ENCODE measurements around the gene IRX4.
"Not testable (repeated sequence)": the region's sequence is repeated elsewhere in the genome, so short reads cannot be mapped to it uniquely, and the experiment has no call there.

The IRX4 gene

GRCh38 chr5:1855075-1855474, 27.6 kb downstream of the IRX4 start:
- DNase-seq: no peak

GRCh38 chr5:1853531-1853930, 29.2 kb downstream of the IRX4 start:
- DNase-seq: no peak

DNA sequence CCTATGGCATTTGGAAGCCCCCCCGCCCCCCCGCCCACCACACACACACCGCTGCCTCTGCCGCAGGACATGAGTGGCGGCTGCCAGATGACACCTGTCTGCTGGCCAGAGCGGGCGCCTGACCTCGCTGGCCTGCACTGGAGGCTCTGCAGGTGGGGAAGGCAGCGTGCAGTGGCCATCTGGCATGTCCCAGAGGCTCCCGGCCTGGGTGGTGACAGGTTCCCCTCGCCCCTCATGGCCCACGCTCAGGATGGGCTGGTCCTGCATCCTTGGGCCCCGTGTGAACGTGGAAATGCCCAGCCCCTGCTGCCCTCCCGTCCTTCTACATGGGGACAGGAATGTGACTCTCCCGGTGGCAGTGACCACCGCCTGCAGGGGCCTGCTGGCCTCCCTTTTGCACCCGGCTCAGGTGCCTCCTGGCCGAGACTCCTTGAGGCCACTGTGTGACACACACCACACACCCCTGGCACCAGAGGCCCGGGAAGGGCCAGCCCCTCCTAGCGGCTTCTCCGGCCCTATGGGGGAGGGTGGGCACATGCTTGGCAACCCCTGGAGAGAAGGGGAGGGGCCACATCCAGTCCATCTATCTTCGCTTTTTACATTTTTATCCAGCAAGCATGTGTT, 30.3 kb downstream of the IRX4 start:
- no peak for DNase-seq

GRCh38 chr5:1851290-1851934, 31.3 kb downstream of the IRX4 start:
- no peak for DNase-seq

DNA sequence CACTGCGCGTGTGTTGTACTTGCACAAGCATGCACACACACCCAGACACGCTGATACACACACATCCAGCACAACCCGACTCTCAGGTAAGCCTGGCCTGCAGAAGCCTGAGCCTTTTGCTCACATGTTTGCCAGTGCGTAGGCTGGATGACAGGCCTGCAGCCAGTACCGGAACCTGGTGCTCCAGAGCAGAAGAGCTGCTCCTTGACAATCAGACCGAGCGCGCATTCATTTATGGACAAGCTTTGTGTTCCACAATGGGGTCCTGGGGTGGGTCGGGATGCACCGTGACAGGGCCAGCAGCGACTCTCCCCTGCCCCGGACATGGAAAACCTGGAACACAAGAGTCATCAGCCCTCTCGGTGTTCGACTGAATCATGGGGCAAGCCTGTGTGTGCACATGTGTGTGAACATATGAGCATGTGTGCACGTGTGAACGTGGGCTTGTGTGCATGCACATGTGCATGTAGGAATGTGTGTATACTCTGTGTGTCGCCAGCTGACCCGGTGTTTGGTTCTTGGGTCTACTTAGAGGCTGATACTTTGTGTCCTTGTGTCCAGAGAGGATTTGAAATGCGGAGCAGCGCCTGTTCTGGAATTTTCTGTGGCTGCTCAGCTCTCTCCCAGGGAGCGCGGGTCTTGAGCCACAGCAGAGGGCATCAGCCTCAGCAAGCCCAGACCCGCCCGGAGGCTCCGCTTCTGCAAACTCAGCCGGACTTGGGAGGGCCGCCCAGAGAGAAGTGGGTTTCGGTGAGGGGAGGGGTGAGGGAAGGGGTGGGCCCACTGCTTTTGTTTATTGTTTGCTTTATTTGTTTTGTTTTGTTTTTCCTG, 32.2 kb downstream of the IRX4 start:
- no peak for DNase-seq

- no peak for DNase-seq
Measured at GRCh38 chr5:1847611-1848010, 35.1 kb downstream of the IRX4 start.

- DNase-seq: no peak
Measured at GRCh38 chr5:1847056-1847455, 35.7 kb downstream of the IRX4 start.

DNA sequence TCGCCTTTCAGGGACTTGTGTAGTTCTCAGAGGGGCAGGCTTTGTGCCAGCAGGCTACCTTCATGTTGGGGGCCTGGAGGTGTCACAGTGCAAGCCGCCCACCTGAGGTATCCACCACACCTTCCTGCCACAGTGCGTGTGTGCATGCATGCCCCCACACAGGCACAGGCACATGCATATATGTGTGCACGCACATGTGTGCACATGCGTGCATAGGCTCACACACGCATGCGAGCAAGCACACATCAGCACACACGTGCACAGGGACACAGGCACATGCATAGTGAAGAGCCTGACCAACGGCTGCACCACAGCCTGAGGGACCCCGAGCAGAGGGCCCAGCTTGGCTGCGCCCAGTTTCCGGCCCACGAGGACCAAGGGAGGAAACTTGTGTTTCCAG, 36.1 kb downstream of the IRX4 start:
- no peak for DNase-seq

GRCh38 chr5:1845696-1846095, 37.0 kb downstream of the IRX4 start:
- no peak for DNase-seq

DNA sequence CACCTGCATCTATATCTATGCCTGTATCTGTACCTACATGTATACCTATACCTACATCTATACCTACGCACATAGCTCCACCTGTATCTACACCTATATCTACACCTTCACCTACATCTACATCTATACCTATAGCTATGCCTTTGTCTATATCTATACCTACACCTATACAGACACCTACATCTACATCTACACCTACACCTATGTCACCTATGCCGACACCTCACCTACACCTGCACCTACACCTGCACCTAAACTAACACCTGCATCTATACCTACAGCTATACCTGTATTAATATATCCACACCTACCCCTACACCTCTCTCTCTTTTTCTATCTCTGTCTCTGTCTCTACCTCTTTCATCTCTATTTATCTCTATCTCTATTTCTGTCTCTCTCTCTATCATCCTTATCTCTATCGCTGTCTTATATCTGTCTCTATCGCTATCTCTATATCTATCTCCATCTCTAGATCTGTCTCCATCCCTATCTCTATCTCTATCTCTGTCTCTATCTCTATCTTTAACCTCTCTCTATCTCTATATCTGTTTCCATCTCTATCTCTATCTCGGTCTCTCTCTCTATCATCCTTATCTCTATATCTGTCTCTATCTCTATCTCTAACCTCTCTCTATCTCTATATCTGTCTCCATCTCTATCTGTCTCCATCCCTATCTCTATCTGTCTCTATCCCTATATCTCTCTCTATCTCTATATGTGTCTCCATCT, 37.9 kb downstream of the IRX4 start:
- no peak for DNase-seq

DNA sequence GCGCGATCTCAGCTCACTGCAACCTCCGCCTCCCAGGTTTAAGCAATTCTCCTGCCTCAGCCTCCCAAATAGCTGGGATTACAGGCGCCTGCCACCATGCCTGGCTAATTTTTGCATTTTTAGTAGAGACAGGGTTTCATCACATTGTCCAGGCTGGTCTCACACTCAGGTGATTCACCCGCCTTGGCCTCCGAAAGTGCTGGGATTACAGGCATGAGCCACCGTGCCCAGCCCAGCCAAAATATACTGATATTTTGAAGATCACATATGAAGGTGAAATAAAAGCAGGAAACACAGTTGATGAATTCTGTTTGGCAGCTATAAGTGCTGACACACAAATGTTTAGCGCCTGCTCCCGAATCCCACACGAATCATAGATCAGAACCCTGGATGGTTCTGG, 39.0 kb downstream of the IRX4 start:
- DNase-seq: not testable (repeated sequence)

DNA sequence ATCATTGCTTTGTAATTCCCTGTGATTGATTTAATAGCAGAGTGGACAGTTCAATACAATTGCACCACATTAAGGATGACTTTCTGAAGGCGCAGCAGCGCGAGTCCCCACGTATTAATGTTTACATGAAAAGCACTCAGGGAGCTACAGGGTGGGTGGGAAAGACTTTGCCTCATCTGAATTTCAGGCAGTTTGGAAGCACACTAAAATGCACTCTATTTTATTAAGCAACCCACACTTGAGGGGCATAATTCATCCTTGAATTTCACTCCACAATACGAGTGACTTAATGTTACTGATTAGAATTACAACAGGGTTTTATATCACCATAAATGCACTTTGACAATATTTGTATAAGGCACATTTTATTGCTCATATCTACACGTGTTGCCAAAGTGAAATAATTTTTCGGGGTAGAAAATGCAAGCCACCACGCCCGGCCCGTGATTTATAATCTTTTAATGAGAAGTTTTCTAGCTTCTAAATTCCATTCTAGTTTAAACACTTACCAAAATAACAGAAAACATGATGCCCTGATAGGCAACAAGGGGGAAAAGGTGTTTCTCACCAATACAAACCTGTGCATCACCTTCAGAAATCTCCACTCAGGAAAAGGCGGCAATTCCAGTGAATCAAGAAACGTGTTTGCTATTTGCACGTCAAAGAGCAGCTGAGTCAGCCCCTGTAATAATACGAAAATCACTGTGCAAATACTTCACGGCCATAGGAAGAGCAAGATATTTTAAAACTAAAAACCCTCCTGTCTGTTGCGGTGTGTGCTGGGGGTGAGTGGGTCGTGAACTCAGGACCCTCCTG, 40.5 kb downstream of the IRX4 start:
- DNase-seq: no peak

GRCh38 chr5:1840741-1841521, 41.8 kb downstream of the IRX4 start:
- no peak for DNase-seq

GRCh38 chr5:1840071-1840547, 42.6 kb downstream of the IRX4 start:
- DNase-seq: no peak

- no peak for DNase-seq
Measured at GRCh38 chr5:1838013-1838412, 44.7 kb downstream of the IRX4 start.

GRCh38 chr5:1836891-1837880, 45.5 kb downstream of the IRX4 start:
- DNase-seq: no peak

DNA sequence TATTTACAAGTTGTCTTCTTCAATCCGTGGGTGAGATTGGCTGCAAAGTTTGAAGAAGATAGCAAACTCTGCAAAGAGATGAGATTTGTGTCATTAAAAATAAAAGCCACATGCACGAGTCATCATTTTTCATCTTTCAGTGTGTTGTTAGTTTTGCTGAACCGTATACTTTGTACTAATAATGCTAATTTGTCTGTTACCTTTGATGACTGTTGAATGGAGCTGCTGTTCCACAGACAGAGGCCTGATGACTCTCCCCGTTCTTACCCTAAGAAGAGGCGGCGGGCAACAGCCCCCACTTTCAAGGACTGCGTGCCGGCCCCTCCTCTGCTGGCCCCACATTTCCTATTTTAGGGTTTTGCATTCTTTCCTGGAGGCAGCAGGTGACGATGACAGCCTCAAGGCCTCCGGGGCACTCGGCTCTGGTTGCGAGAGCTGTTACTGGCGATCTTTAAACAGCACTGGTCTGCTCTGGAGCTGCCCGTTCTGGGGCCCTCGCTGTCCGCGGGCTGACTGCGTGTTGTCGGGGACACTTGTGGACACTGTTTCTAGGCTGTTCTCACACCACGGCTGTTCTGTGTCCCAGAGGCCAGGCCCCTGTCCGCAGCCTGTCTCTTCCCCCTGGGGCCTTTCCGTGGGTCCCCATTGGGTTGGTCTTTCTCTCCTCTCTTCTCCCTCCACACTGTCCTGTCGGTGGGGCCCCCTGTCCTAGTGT, 46.4 kb downstream of the IRX4 start:
- no peak for DNase-seq

GRCh38 chr5:1835431-1835830, 47.3 kb downstream of the IRX4 start:
- no peak for DNase-seq

DNA sequence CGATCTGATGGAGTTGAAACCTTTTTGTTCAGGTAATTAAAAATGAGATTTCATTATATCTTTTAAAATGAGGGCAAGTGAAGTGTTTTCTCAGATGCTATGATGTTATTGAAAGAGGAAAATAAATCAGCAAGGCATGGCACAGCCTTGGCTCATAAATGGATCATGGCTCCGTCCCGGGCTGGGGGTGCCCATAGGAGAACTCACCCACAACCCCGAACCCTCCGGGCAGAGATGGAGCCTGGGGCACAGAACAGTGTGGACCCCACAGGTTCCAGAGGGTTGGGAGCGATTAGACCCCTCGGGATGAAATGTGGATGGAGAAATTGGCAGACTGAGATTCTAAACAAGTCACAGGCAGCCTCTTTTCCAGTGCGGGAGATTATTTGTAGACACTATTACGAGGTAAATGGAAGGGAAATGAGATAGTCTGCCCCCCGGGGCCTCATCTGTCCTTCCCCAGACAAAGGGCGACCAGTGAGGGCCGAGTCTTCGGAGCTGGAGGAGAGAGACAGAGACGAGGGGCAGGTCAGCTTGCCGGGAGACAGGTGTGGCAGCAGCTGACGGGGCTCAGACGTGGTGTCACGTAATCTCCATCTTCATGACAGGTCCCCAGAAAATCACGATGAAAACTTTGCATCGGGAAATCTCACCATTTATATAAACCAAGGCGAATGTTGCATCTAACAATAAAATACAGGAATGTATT, 47.9 kb downstream of the IRX4 start:
- no peak for DNase-seq

Data from NCI-H1436 treated with DMSO at 0.1 percent for 48 hours (cell line).